ENCODE results near the gene MRNIP. TPM values are rescaled to one million over a fixed set of nuclear protein-coding genes. Genes with fewer than 3 reads are reported as not detected.

MRNIP gene
- total and polyA plus RNA-seq, 4 donors, result 22.9 to 103 (median 35.4) TPM

DNA sequence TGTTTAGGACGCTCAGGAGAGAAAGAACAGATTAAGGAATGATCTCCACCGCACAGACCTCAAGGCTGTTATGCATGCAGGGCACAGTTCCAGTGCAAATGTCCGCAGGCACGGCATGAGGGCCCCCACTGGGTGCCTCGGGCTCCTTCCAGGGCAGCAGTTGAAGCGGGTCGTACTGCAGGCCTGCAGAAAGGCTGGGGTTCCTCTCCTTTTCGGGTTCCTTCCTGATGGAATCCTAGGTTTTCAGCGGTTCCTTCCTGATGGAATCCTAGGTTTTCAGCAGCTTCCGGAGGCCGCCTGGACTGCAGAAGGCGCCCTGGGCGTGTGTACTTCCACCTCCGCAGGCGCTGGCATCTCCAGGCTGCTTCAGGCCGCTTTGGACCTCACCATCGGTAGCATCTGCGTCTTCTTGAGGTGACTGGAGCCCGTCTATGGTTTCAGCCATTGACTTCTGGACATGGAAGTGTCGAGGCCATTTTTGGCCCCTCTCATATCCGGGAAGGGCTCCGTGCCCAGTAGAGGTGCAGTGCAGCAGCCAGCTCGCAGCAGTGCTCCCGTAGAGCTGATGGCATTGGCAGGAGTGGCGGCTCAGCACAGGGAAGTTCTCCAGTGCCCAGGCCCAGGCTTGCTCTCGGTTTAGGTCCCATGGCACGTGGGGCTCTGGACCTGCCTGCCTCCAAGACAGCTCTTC, 46.3 kb downstream of the MRNIP start:
- Histone ChIP-seq H3K27ac (ENCODE audit: low read depth in 1 of 2, low read length in 2 of 2) (no peak overlapping the region), H3K36me3 (ENCODE audit: control insufficient read depth in 1 of 2, insufficient read depth in 2 of 2, low read length in 1 of 2) (no peaks in the 10 kb centered on the region), H3K4me1 (ENCODE audit: control insufficient read depth in 1 of 2, insufficient read depth in 2 of 2, low read length in 2 of 2) (no peaks in the 10 kb centered on the region), H3K27me3 (ENCODE audit: control insufficient read depth in 1 of 2, insufficient read depth in 2 of 2, low read length in 1 of 2) (no peaks in the 10 kb centered on the region), H3K4me3 (ENCODE audit: low read length in 2 of 2) (no peak overlapping the region), H3K9me3 (ENCODE audit: control insufficient read depth, low read length) (no peaks in the 10 kb centered on the region)
- intact Hi-C loops (cut with DNase I), result no loop called here
- 84 to 88% methylated on average over 27 of the region's 27 CpGs for WGBS, 2 donors
- ATAC-seq (ENCODE audit: low FRiP score) (no peak), DNase-seq (no peak)

DNA sequence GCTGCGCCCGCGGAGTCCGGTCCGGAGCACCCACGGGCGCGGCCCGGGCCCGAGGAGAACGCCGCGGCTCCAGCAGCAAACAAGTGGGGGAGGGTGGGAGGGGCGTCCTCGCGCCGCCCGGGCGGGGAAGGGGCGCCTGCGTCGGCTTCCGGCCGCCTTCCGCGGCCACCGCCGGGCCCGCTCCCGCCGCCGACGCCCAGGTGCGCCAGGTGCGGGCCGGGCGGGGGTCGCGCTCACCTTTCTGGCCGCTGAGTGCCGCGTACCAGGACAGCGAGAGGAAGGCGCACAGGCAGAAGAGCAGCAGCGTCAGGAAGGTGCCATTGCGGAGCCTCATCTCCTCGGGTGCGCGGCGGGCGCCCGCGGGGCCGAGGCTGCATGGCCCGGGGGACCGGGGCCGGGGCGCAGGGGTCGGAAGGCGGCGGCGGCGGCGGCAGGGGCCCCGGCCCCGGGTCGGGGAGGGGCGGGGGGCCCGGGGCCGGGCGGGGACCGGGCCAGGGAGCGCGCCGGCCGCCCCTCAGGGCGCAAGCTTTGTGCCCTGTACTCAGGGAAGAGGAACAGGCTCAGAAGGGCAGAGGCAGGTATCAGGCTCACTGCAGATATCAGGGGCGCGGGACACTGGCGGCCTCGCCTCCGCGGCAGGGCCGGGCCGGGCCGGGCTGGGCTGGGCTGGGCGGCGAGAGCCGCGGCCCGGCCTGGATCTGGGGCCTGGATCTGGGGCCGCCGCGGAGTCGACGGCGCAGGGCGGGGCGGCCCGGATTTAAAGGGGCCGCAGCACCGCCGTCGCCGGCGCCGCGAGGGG, 52.2 kb downstream of the MRNIP start, which contains the start of gene MGAT4B:
Gene MGAT4B (minus strand): TSS at position 617 of the 799 bp plus-strand sequence. CDS start 283 bp downstream, at position 334.
- no peaks in the 10 kb centered on the region for H3K9me3 ChIP-seq (ENCODE audit: control insufficient read depth, low read length)
- ATAC-seq (ENCODE audit: low FRiP score) (peak; percentile 92), DNase-seq (peak; percentile 87 to 91)
- H3K27me3 ChIP-seq (ENCODE audit: control insufficient read depth in 1 of 2, insufficient read depth in 2 of 2, low read length in 1 of 2), result no peaks in the 10 kb centered on the region
- intact Hi-C loops (cut with DNase I), result loop anchor here in 1 of 2 donors (5.0 to 10.0 kb wide), 2 partner anchors 48 to 101 kb away; partner anchors contain the start of genes MRNIP and TBC1D9B
- H3K27ac ChIP-seq (ENCODE audit: low read depth in 1 of 2, low read length in 2 of 2), result peak within 1 kb of the TSS; percentile 68 to 79
- H3K36me3 ChIP-seq (ENCODE audit: control insufficient read depth in 1 of 2, insufficient read depth in 2 of 2, low read length in 1 of 2), result no peaks in the 10 kb centered on the region
- H3K4me1 ChIP-seq (ENCODE audit: control insufficient read depth in 1 of 2, insufficient read depth in 2 of 2, low read length in 2 of 2), result peaks cover 0 to 2% of the 10 kb centered on the region in 2 donors
- peak within 1 kb of the TSS; percentile 98 for H3K4me3 ChIP-seq (ENCODE audit: low read length in 2 of 2)
- 1% methylated on average over 56 to 108 of the region's 108 CpGs for WGBS, 2 donors

DNA sequence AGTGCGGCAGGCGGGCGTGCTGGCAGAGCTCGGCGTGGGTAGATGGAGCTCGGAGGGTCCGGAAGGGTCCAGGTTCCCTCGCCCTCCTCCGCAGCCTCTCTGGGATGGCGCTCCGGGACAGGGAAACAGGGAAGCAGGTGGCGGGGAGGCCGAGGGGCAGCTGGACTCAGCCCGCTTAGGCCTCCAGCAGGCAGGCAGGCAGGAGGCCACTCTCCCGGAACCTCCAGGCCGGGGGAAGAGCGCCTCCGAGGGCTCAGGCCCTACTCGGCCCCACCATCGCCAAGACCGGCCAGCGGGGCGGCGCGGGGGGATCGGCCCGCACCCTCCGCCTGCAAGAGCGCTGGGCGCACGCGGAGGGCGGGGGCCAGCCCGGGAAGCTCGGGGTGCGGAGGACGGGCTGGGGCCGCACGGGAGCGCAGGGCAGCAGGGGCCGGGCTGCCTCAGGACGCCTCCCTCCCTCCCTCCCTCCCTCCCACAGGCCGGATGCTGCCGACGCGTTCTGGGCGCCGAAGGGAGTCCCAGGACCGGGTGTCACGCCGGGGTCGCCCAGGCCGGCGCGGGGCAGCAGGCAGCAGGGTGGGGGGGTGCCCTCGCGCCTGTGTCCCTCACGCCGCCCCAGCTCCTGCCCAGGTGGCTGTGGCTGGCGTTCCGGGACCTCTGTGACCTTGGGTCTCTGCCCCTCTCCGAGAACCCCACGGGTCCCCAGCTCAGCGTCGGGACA, 52.9 kb downstream of the MRNIP start:
- peaks cover 0 to 3% of the 10 kb centered on the region in 2 donors for H3K36me3 ChIP-seq (ENCODE audit: control insufficient read depth in 1 of 2, insufficient read depth in 2 of 2, low read length in 1 of 2)
- no peaks in the 10 kb centered on the region for H3K27me3 ChIP-seq (ENCODE audit: control insufficient read depth in 1 of 2, insufficient read depth in 2 of 2, low read length in 1 of 2)
- H3K9me3 ChIP-seq (ENCODE audit: control insufficient read depth, low read length), result no peaks in the 10 kb centered on the region
- intact Hi-C loops (cut with DNase I), result loop anchor here in 1 of 2 donors (5.0 to 10.0 kb wide), 2 partner anchors 49 to 102 kb away; partner anchors contain the start of genes MRNIP and TBC1D9B
- H3K4me3 ChIP-seq (ENCODE audit: low read length in 2 of 2), result peak overlapping the region; percentile 98
- H3K4me1 ChIP-seq (ENCODE audit: control insufficient read depth in 1 of 2, insufficient read depth in 2 of 2, low read length in 2 of 2), result peaks cover 0 to 2% of the 10 kb centered on the region in 2 donors
- peak; percentile 45 for ATAC-seq (ENCODE audit: low FRiP score)
- WGBS, 2 donors, result 3 to 6% methylated on average over 45 to 65 of the region's 65 CpGs
- peak in 1 of 2 donors; percentile 73 for DNase-seq
- H3K27ac ChIP-seq (ENCODE audit: low read depth in 1 of 2, low read length in 2 of 2), result peak overlapping the region in 1 of 2 donors; percentile 58

DNA sequence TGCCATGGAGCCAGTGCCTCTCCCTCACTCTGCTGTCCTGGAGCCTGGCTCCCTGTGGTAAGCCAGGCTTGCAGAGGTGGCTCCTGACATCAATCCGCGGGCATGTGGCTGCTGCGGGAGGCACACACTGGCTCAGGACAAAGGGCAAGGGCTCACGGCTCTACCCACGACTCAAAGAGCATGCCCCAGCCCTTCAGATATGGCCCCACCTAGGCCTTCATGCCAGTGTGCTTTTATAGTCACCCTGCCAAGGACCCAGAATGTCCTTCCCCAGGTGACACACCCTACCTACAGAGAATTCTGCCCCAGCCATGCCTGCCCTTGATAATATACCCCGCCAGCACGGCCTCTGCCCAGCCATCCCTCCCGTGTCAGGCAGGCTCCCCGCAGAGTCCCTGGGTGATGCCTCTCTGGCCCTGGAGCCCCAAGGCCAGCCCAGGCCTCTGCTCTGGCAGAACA, 53.5 kb downstream of the MRNIP start:
- no peak for ATAC-seq (ENCODE audit: low FRiP score)
- Histone ChIP-seq H3K4me3 (ENCODE audit: low read length in 2 of 2) (peak overlapping the region; percentile 98), H3K36me3 (ENCODE audit: control insufficient read depth in 1 of 2, insufficient read depth in 2 of 2, low read length in 1 of 2) (peaks cover 0 to 3% of the 10 kb centered on the region in 2 donors), H3K27ac (ENCODE audit: low read depth in 1 of 2, low read length in 2 of 2) (peak overlapping the region in 1 of 2 donors; percentile 4), H3K9me3 (ENCODE audit: control insufficient read depth, low read length) (no peaks in the 10 kb centered on the region), H3K4me1 (ENCODE audit: control insufficient read depth in 1 of 2, insufficient read depth in 2 of 2, low read length in 2 of 2) (peaks cover 0 to 2% of the 10 kb centered on the region in 2 donors), H3K27me3 (ENCODE audit: control insufficient read depth in 1 of 2, insufficient read depth in 2 of 2, low read length in 1 of 2) (no peaks in the 10 kb centered on the region)
- no peak for DNase-seq
- WGBS, 2 donors, result 55 to 59% methylated on average over 9 of the region's 9 CpGs
- intact Hi-C loops (cut with DNase I), result loop anchor here in 1 of 2 donors (5.0 to 10.0 kb wide), 2 partner anchors 50 to 102 kb away; partner anchors contain the start of genes MRNIP and TBC1D9B

DNA sequence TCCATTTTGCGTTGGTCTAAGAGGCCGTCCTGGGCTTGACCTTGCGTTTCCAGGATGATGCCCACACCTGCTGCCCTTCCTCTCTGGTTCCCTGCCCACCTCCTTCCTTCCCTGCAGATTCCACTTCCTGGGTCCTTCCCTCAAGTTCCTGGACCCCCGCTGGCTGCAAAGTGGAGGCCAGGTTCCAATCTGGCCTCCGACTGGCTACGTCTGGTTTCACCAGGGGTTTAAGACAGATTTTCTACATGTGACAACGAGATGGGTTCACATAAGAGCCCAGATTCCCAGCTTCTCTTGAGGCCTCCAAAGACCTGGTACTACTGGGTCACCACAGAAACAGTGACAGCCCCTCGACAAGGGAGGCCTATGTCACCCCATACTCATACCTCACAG, 54.1 kb downstream of the MRNIP start:
- Histone ChIP-seq H3K4me3 (ENCODE audit: low read length in 2 of 2) (no peak overlapping the region), H3K9me3 (ENCODE audit: control insufficient read depth, low read length) (no peaks in the 10 kb centered on the region), H3K27ac (ENCODE audit: low read depth in 1 of 2, low read length in 2 of 2) (no peak overlapping the region), H3K36me3 (ENCODE audit: control insufficient read depth in 1 of 2, insufficient read depth in 2 of 2, low read length in 1 of 2) (peaks cover 0 to 5% of the 10 kb centered on the region in 2 donors), H3K4me1 (ENCODE audit: control insufficient read depth in 1 of 2, insufficient read depth in 2 of 2, low read length in 2 of 2) (peaks cover 0 to 2% of the 10 kb centered on the region in 2 donors), H3K27me3 (ENCODE audit: control insufficient read depth in 1 of 2, insufficient read depth in 2 of 2, low read length in 1 of 2) (no peaks in the 10 kb centered on the region)
- intact Hi-C loops (cut with DNase I), result loop anchor here (5.0 to 10.0 kb wide), 2 partner anchors 50 to 103 kb away; partner anchors contain the start of genes MRNIP (in 1 of the 2) and TBC1D9B (in 1 of the 2)
- WGBS, 2 donors, result 90 to 93% methylated on average over 8 of the region's 8 CpGs
- ATAC-seq (ENCODE audit: low FRiP score), result no peak
- DNase-seq, result no peak

DNA sequence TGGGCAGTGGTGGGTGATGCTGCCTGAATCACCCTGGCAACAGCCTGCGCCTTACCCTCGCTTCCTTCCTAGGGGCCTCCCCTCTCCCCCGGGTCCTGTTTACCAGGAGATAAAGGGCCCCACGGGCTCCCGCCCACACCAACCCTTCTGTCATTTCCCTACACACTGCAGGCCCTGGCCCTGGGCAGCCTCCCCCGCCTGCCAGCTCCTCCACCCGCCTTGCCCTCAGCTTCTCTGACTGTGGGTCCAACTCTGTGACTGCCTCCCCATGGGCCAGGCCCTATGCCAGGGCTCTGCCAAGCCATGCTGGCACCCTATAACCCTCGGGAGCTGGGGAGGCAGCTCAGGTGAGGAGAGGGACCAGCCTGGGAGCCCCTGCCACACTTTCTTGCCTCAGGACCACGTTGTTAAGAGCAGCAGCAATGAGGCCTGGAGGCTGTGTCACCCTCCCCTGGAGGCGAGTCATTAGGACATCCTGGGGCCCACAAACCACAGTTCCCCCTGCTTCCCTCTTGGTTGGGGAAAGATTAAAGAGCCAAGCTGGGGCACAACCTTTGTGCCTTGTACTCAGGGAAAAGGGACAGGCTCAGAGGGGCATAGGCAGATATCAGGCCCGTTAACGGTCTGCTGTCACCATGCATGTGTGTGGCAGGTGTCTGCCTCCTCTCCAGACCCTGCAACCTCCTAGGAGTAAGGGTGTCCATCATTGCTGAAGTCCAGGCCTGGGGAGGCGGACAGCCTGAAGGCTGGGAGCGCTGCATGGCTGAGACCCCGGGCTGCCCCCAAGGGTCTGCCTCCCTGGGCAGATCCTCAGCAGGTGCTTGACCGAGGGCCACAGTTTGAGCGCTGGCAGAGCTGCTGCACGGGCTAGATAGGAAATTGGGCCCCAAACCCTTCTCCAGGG, 54.7 kb downstream of the MRNIP start:
- Histone ChIP-seq H3K4me3 (ENCODE audit: low read length in 2 of 2) (no peak overlapping the region), H3K27me3 (ENCODE audit: control insufficient read depth in 1 of 2, insufficient read depth in 2 of 2, low read length in 1 of 2) (no peaks in the 10 kb centered on the region), H3K36me3 (ENCODE audit: control insufficient read depth in 1 of 2, insufficient read depth in 2 of 2, low read length in 1 of 2) (peaks cover 0 to 6% of the 10 kb centered on the region in 2 donors), H3K4me1 (ENCODE audit: control insufficient read depth in 1 of 2, insufficient read depth in 2 of 2, low read length in 2 of 2) (peaks cover 0 to 2% of the 10 kb centered on the region in 2 donors), H3K9me3 (ENCODE audit: control insufficient read depth, low read length) (no peaks in the 10 kb centered on the region), H3K27ac (ENCODE audit: low read depth in 1 of 2, low read length in 2 of 2) (no peak overlapping the region)
- ATAC-seq (ENCODE audit: low FRiP score), result no peak
- peak; percentile 49 to 73 for DNase-seq
- WGBS, 2 donors, result 72 to 74% methylated on average over 17 to 18 of the region's 18 CpGs
- intact Hi-C loops (cut with DNase I), result loop anchor here (5.0 to 10.0 kb wide), 2 partner anchors 51 to 103 kb away; partner anchors contain the start of genes MRNIP (in 1 of the 2) and TBC1D9B (in 1 of the 2)

DNA sequence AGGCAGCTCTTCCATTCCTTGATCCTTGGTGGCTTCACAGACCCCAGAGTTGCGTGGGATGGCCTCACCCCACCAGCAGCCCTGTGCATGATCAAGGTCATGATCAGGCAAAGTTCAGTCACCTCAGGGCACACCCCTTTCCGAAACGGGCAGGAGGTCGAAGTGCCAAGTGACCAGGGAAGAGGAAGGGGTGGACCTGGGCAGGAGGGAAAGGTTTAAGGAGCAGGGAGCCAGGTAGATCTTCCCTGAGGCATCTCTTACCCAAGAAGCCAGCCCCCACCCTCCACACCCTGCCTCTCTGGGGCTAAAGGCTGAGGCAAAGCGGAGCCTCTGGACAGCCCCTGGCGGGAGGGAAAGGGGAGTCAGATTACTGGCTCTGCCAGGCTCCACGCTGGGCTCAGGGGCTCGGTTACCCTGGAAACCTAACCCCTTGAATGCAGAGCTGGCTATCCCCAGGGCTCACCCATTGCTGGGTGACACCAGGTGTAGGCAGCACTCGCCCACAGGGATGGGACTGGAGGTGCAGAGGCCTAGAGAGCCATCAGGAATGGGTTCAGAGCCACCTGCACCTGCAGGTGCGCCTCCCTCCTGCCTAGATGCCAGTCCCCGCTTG, 55.6 kb downstream of the MRNIP start:
- peaks cover 0 to 2% of the 10 kb centered on the region in 2 donors for H3K4me1 ChIP-seq (ENCODE audit: control insufficient read depth in 1 of 2, insufficient read depth in 2 of 2, low read length in 2 of 2)
- no peak overlapping the region for H3K4me3 ChIP-seq (ENCODE audit: low read length in 2 of 2)
- H3K27me3 ChIP-seq (ENCODE audit: control insufficient read depth in 1 of 2, insufficient read depth in 2 of 2, low read length in 1 of 2), result no peaks in the 10 kb centered on the region
- intact Hi-C loops (cut with DNase I), result loop anchor here (5.0 to 10.0 kb wide), 2 partner anchors 52 to 104 kb away; partner anchors contain the start of genes MRNIP (in 1 of the 2) and TBC1D9B (in 1 of the 2)
- no peak overlapping the region for H3K27ac ChIP-seq (ENCODE audit: low read depth in 1 of 2, low read length in 2 of 2)
- 81 to 84% methylated on average over 11 of the region's 11 CpGs for WGBS, 2 donors
- DNase-seq (no peak), ATAC-seq (ENCODE audit: low FRiP score) (no peak)
- H3K9me3 ChIP-seq (ENCODE audit: control insufficient read depth, low read length), result no peaks in the 10 kb centered on the region
- H3K36me3 ChIP-seq (ENCODE audit: control insufficient read depth in 1 of 2, insufficient read depth in 2 of 2, low read length in 1 of 2), result peaks cover 0 to 7% of the 10 kb centered on the region in 2 donors
